Right lung (tissue), 5 donors: ENCODE measurements around the gene SPARC. TPM values are rescaled to one million over a fixed set of nuclear protein-coding genes. Genes with fewer than 3 reads are reported as not detected.
A peak's percentile ranks its signal among the peaks of the same experiment; 100 is the strongest.

Experiments used
- DNase-seq, 2 donors: peaks; one replicate each; pipeline ENCODE4 v3.0.0-alpha.2; 2013
- polyA plus RNA-seq, 5 donors: library from polyadenylated mRNA; unstranded; fragments of 120-200 nt; gene quantifications; one replicate each; pipeline versions ENCODE4 v1.2.1 to v1.2.3, GENCODE V29; 2013; ENCODE audit warnings: inconsistent platforms in 1 of 5, low replicate concordance in 1 of 5; ENCODE audit not compliant: insufficient read length in 5 of 5, insufficient read depth in 1 of 5

SPARC gene
- polyA plus RNA-seq, 5 donors: 1,938 to 2,551 (median 2,167) TPM

DNA sequence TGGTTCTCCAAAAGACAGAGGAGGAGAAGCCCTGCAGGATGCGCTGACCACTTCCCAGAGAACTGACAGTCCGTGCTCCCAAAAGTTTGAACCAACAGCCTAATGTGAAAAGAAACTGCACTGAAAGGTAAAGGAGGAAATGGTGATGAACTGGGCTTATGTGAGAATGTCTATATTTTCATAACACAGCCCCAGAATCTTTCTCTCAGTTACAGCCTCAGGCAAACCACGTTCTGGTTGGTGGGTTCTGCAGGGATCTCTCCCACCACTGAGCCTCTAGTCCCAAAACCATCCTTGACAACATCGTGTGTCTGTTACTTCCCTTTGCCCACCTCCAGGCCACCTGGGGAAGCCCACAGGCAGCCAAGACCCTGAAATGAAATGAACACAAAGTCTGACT lies 23.9 kb downstream of the SPARC start:
- DNase-seq: no peak

DNA sequence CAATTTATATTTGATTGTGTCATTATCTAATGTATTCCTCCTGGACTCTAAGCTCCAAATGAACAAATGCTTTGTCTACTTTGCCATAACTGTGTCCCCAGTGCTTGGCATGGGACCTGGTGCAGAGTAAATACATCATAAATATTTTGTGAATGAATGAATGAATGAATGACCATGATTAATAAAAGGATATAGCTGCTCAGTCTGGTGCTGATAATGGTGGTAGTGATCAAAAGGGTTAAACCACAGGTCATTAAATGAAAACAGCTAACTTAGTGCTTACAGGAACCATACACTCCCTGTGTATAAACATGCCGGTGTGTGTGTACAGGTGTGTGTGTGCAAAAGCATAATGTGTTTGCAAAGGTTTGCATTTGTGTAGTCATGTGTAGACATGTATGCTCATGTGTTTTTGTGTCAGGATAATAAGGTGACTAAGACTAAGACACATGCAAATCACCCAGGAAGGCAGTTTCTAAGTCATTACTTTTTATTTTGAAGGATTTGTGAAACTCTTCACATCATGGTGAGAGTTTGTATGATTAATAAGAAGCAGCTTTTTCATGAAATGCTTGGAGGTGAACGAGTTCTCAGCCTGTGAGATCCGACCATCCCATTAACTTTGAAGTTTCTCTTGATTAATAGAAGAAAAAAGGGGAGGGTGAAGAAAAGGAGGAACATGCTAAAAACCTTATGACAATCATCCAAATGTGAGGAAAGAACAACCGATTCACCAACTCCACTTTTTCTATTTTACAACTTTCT lies 24.6 kb downstream of the SPARC start:
- DNase-seq: no peak

DNA sequence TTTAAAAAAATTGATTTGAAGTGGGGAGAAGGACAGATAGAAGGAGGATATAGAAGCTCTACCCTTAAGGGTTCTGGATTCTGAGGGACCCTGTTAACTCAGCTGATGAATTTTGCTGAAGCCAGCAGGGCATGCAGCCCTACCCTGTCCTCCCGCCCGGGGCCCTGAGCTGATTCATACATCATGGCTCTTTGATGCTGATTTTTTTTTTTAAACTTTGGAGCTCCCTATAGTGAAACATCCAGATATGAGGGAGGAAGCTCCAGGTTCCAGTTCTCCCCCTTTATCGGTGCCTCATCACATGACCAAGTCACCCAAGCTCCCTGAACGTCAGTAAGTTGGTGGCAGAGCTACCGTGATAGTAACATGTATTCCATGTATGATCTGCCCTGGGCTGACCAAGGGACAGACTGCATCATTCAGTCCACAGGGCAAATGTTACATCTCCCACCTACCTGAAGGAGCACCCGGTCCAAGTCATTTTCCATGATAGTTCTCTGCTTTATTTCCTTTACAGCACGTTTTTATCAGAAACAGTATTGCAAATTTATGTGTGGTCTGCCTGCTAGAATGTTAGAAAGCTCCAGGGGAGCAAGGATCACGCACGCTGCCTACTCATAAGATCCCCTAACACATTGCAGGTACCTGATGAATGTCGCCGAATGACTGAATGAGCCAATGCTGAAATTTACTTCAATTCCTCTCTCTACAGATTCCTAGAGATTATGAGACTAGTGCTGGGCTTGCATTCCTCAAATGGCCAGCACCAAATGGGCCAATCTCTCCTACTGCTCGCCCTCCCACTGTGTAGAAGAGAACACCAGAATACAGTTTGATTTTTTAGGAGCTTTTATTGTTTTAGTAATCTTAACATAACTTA lies 25.9 kb downstream of the SPARC start:
- no peak for DNase-seq

DNA sequence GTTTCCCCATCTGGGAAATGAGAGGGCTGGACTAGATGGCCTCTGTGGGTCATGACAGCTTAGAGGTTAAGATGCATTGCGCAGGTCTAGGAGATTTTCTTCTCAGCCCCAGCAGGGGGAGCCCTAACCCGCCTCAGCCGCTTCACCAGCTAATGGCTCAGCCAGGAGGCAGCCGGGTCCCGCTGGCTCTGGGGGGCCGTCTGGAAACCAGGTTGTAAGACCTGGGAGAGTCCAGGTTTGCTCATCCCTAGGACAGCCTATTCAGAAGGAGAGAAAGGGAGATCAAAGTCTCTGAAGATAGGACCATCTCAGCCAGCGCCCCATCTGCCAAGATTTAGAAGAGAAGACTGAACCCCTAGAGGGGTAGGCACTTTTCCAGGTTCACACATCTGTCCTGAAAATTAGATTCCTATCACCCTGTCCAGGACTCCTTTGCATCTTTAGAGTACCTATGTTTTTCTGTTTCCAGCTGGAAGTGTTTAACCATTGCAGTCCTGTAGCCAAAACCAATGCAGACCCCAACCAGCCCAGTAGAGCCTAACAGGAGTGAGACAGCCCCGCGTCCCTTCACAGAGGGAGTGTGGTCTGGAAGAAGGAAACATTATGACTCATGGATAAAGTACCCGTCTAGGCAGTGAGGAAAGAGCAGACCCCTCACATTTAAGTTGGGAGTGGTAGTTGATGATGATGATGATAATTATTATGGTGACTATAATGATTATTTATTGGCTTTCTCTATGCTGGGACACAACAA lies 27.5 kb downstream of the SPARC start:
- peak in 1 of 2 donors; percentile 70 for DNase-seq

DNA sequence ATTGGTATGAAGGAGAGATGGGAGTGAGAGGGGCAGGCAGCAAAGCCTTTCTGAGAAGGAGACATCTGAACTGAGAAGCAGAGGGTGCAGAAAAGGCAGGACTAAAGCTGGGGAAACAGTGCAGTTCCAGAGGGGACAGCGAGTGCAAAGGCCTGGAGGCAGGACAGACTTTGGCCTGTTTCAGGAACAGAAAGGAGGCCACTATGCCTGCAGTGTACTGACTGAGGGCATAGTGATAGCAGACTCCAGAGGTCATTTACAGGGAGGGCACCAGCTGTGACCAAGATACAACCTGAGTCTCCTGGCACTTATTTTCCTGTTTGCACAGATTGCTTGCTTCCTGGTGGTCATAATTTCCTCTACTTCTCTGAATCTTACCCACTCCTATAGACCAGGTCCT lies 29.6 kb downstream of the SPARC start:
- no peak for DNase-seq

DNA sequence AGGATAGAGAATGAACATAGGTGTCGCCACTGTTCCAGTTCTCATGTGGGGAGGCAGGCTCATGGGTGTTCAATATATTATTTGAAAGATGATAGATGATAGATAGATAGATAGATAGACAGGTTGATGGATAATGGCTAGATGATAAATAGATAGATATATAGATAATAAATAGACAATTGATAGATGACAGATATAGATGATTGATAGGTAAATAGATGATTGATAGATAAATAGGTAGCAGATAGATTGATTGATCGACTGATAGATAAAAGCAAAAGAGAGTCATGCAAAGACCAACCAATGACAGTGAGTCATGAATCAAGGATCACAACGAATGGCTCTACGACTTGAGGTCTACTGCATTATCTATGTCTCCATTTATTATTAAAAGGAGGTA lies 30.4 kb downstream of the SPARC start:
- DNase-seq: no peak

DNA sequence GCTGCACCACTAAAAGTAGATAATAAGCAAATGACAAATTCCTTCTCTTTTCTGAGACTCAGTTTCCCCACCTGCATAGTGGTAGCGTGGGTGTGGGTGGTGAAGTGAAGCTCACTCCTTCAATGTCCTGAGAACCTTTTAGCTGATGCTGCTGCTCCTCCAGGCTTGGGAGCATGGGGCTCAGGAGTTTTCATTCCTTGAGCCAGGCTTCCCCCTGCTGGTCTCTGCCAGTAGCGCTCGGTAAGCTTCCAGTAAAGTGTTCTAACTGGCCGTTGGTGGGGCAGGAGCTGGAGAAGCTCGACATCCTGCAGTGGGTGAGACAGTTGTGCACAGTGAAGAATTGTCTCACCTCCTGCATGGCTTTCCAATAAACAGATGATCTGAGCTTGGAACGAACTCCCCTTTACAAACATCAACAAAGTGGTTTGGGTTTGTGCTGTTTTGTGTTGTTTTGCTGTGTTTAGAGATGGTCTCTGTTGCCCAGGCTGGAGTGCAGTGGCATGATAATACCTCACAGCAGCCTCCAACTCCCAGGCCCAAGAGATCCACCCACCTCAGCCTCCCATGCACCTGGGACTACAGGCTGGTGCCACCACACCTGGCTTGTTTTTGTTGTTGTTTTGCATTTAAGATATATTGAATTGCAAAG lies 34.6 kb downstream of the SPARC start:
- peak in 1 of 2 donors; percentile 64 for DNase-seq

DNA sequence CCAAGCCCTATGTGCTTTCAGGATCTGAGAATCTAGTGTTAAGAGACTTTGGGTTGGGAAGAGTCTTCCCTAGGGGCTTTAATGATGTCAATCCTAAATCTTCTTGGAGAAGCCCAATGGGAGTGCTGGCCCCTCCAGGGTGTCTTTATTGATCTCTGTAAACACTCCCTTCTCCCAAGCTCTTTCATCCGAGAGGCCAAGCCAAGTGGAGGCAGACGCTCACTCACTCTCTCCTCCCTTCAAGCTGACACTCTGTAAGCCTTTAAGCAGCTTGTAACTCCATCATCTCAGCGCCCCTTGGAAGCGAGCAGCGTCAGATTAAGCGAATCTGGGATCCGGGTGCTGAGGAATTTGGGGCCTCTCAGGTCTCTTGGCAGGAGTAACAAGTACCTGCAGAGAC lies 37.7 kb downstream of the SPARC start:
- no peak for DNase-seq

DNA sequence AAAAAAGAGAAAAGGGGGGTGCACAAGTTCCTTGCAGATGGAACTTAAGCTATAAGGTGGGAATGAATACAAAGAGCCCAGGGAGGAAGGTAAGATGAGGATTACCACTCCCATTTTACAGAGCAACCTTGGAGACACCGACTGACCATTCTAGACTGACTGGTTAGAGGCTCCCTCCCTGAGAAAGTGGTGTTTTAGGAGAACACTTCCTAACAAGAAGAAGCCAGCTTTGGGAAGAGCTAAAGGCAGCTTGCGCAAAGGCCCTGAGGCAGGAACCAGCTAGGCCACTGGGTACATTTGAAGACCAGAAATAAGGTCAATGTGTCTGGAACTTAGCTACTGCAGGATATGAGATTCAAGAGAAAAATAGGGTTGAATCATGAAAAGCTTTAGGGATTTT lies 38.6 kb downstream of the SPARC start:
- DNase-seq: no peak

DNA sequence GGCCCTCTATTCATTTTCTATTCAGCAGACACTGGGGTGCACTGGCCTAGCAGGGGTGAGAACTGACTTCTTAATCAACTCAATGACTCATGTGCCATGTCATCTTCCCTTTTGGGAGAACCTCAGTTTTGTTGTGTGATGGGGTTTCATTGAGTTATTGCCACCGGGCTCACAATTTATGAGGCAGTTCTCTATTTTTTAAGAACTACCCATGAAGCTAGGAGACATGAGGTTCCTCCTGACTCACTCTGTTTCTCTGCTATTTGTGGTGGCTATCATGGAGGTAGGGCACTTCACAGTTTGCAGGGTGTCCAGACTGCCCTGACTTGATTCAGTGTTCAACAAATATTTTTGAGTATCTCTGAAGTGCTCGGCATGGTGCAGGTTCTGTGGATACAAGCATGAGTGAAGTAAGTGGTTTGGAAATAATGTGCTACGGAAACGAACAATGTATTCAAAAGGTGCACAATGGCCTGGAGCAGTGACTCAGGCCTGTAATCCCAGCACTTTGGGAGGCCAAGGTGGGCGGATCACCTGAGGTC lies 39.3 kb downstream of the SPARC start:
- DNase-seq: no peak

DNA sequence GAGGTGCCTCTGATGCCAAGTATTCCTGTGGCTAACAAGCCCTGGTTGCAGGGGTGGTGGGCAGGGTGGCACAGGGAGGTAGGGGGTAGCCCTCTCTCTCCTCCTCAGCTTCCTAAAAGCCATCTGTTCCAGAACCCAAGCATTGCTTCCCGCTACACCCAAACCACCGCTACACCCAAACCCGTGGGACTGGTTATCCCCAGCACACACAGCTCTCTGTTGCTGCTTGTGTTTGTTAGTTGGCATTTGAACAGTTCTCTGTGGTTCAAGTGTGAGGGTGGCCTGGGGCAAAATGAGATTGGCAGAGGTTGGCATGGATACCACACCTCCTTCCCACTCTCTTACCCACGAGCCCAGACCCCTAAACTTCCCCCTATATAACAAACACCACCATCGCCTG lies 40.4 kb downstream of the SPARC start:
- no peak for DNase-seq

DNA sequence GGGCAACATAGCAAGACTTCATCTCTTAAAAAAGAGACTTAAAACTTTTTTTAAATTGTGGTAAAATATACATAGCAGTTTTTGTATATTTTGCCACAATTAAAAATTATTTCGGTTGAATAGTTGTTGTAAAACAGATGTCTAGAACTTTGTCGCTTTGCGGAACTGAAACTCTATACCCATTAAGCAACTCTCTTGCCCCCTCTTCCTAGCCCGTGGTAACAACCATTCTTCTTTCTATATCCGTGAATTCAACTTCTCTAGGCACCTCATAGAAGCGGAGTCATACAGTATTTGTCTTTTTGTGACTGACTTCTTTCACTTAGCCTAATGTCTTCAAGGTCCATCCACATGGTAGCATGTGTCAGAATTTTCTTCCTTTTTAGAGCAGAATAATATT lies 43.3 kb downstream of the SPARC start:
- DNase-seq: no peak

DNA sequence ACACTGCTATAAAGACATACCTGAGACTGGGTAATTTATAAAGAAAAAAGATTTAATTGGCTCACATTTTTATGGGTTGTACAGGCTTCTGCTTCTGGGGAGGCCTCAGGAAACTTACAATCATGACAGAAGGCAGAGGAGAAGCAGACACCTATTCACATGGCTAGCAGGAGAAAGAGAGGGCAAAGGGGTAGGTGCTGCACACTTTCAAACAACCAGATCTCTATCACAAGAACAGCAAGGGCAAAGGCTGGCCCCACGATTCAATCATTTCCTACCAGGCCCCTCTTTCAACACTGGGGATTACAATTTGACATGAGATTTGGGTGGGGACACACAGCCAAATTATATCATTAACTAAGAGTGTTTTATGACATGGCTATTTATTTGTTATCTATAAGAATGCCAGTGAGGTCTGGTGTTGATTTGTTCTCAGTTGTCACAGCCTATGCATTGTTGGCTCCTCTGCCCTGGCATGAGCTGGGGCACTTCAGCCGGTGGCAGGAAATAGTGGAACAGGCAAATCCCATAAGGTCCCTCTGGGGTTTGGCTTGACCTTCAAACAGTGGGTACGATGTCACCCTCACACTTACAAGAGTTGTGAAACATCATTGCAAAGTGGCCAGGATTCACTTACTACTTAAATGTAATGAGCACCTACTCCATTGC lies 44.1 kb downstream of the SPARC start:
- no peak for DNase-seq

DNA sequence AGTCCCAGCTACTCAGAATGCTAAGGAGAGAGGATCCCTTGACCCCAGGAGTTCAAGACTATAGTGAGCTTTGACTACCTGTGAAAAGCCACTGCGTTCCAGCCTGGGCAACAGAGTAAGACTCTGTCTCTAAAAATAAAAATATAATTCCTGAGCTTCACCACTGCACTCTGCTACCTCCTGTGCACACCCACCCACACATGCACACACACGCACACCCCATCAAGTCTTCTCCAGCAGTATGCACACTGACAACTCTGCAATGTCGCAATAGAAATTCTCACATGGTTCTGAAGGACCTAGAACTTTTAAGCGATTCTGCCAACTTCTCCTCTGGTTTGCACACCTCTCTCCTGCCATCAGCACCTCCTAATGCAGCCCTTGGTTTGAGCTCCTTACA lies 48.1 kb downstream of the SPARC start:
- DNase-seq: no peak

DNA sequence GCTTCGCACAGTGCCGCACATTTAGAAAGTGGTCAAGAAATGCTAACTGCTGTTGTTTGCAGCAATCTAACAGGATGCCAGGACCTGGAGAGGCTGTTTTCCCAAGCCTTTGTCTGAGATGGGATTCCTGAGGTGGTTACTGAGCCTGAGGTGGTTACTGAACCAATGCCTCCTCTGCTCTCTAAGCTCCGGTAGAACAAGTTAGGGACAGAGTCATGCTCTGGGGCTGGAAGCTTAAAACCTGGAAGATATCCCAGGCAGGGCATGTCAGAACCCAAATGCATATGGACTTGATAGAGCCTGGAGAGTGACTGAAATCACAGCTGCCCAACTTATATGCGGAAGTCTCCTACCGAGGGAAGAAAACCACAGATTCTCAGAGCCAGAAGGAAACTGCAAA lies 49.0 kb downstream of the SPARC start:
- DNase-seq: no peak

DNA sequence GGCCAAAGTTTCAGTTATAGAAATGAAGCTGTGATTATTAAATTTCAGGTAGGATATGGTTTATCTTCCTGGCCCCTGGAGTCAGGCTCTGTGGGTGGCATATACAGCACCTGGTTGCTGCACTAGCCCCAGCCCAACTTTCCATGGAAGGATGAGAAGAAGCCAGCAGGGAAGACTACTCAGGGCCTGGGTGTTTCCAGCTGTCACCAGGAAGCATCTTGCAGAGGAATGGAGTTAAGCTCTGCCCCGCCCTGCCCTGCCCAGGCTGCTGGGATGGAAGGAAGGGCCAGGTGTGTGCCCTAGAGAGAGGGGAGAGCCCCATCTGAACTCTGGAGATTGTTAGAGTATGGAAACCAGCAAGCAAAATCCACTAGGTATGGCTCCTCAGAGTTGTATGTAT lies 52.8 kb downstream of the SPARC start:
- no peak for DNase-seq

DNA sequence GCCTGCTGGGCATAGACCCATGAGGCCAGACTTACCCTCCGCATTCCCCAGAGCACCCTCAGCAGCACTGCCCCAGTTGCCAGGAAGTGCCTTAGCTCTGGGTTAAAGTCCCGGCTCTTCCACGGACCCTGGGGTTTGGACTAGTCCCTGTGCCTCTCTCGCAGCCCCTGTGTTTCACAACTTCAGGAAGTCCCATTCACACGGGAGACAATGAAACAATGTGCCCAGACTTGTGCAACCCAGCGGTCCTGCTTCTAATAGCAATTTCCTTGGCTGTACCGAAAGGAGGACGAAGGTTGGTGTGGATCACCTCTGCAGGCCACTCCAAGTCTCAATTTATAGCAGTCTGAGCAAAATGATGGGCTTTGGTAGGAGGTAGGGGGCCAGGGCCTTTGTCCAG lies 53.8 kb downstream of the SPARC start:
- no peak for DNase-seq

DNA sequence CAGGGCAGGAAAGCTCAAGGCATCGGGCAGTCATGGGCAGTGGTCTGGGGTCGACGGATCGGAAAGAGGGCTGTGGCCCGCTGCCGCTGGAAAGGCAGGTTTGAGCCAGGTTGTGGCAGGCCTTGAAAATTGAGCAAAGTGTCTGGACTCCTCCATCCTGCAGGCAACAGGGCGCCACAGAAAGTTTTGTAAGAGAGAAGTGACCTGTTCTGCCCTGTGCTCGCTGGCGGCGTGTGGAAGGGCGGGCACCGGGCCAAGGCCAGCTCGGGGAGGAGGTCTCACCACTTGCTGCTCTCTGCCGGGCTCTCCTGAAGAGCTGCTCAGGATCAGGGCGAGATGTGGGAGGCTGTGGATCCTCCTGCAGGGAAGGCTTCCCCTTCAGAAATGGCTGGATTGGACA lies 54.2 kb downstream of the SPARC start:
- peak in 1 of 2 donors; percentile 12 for DNase-seq

DNA sequence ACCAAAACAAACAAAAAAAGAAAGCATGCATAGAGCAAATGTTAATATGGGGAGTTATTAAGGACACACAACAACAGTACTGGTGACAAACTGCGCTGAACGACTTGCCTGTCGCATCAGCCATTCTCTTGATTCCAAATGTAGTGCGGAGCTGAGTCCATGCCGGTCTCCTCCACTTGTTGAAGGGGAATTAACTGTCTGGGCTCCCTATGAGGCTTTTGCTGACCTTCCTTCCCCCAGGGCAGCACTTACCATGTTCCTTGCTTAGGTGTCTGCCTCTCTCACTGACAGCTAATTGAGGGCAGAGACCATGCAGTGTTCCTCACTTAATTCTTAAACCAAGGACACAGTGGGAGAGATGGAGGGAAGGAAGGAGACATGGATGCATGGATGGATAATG lies 54.8 kb downstream of the SPARC start:
- DNase-seq: no peak

DNA sequence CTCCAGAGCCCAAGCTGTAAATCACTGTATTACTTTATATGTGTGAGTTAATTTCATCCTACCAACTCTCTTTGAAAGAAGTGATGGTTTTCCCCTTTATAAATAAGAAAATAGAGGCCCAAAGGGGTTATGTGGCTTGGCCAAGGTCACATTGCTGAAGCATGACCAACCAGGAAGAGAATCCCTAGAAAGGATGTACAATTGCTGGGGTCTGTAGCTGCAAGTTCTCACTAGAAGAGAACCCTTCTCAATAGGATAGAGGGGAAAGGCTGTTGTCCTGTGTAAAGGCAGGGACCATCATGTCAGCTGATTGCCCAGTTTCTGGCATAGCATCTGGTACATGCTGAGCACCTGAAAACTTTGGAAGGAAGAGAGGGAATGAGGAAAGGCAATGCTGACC lies 56.6 kb downstream of the SPARC start:
- DNase-seq: no peak
